C4-2B (cell line): Measurements from ENCODE around the gene SUV39H2.

Source experiments
- ZFX ChIP-seq: fragments of 450-650 bp; IDR thresholded peaks from 2 replicates; pipeline ENCODE4 v1.6.1; 2017
- TF ChIP-seq, protein P1 (sequence below): fragments of 450-650 bp; conservative IDR thresholded peaks from 2 replicates; pipeline ENCODE4 v1.5.1; 2017; ENCODE audit warnings: mild to moderate bottlenecking

DNA sequence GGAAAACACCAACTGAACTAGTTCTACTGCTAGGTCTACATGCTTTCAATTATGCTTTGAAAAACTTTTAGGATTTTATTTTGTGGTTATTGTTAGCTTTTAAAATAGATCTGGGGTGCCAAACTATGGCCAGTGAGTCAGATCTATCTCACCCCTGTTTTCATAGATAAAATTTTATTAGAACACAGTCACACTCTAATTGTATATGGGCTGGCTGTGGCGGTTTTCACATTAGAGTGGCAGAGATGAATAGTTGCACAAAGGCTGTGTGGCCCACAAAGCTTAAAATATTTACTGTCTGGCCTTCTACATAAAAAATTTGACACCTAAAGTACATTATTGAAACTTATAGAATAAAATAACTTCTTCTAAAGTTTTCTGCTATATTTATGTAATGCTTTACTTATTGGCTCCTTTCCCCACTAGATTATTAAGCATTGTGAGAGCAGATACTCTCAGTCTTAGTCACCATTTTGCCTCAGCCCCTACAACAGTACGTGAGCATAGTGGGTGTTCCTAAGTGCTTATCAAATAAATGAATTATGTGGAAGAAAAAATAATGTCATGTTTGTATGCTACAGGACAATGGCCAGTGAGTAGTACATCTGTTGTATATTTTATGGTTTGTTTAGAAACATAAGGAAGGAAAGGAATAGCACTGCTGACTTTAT, 5.4 kb upstream of the SUV39H2 start:
- TF ChIP-seq, protein P1, sequence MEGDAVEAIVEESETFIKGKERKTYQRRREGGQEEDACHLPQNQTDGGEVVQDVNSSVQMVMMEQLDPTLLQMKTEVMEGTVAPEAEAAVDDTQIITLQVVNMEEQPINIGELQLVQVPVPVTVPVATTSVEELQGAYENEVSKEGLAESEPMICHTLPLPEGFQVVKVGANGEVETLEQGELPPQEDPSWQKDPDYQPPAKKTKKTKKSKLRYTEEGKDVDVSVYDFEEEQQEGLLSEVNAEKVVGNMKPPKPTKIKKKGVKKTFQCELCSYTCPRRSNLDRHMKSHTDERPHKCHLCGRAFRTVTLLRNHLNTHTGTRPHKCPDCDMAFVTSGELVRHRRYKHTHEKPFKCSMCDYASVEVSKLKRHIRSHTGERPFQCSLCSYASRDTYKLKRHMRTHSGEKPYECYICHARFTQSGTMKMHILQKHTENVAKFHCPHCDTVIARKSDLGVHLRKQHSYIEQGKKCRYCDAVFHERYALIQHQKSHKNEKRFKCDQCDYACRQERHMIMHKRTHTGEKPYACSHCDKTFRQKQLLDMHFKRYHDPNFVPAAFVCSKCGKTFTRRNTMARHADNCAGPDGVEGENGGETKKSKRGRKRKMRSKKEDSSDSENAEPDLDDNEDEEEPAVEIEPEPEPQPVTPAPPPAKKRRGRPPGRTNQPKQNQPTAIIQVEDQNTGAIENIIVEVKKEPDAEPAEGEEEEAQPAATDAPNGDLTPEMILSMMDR, result no peak
- no peak for TF ChIP-seq ZFX
